GM12891 (cell line): ENCODE data around the gene TMCO5A.

ENCODE experiments used
- PAX5 ChIP-seq: IDR thresholded peaks from 2 replicates; pipeline ENCODE4 v1.6.1; 2011; ENCODE audit warnings: low read length, moderate library complexity, mild to moderate bottlenecking; ENCODE audit not compliant: insufficient read depth, severe bottlenecking
- POLR2A ChIP-seq: IDR thresholded peaks from 2 replicates; pipeline ENCODE4 v1.6.1; 2011; ENCODE audit warnings: low read depth, low read length, control low read depth
- POLR2AphosphoS5 ChIP-seq: IDR thresholded peaks from 2 replicates; pipeline ENCODE4 v1.6.1; 2011; ENCODE audit warnings: low read depth, low read length, control low read depth

DNA sequence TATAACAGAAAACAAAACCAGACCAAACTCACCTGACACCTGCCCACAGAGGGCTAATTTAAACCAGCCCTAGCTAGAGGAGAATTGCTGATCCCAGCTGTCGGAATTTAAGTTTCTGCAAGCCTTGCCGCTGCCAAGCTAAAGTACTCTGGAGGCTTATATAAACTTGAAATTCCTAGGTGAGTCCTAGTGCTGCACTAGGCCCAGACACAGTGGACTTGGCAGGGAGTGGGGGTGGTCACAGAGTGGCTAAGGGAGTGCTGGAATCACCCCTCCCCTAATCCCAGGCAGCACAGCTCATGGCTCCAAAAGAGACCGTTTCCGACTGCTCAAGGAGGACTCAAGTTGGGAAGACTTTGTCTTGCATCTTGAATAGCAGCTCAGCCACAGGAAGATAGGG, 17.6 kb downstream of the TMCO5A start:
- no peak for TF ChIP-seq POLR2A
- TF ChIP-seq PAX5, result no peak
- no peak for TF ChIP-seq POLR2AphosphoS5
